Stimulated activated naive B cell treated with anti-CD40 and anti-IgM and Interleukin-4, amounts not matched to agents 10 μg/mL and 1 μg/mL and 100 μg/mL, for 72 hours (primary cell): ENCODE measurements around the gene AGBL1.

ENCODE experiments used
- ATAC-seq, 2 donors: fragments of 150-1000 bp; cut with Tn5 transposase; replicated peaks; 2 replicates each; pipeline ENCODE4 v1.10.0; 2021; ENCODE audit warnings: moderate library complexity in 1 of 2
- DNase-seq: peaks from one replicate; pipeline ENCODE4 v3.0.0; 2021
- H3K27ac Mint-ChIP-seq: one replicate; pipeline ENCODE4 v1.8.0; 2022; ENCODE audit warnings: mild to moderate bottlenecking, mixed read lengths
- H3K27me3 Mint-ChIP-seq, 2 donors: one replicate each; pipeline ENCODE4 v1.8.0; 2022; ENCODE audit warnings: mixed read lengths in 2 of 2
- H3K36me3 Mint-ChIP-seq, 2 donors: one replicate each; pipeline ENCODE4 v1.8.0; 2022; ENCODE audit warnings: mixed read lengths in 2 of 2, mild to moderate bottlenecking in 1 of 2
- H3K4me1 Mint-ChIP-seq, 2 donors: one replicate each; pipeline ENCODE4 v1.8.0; 2022; ENCODE audit warnings: mixed read lengths in 2 of 2, mild to moderate bottlenecking in 1 of 2
- H3K4me3 Mint-ChIP-seq, 2 donors: one replicate each; pipeline ENCODE4 v1.8.0; 2022; ENCODE audit warnings: mild to moderate bottlenecking in 2 of 2, mixed read lengths in 2 of 2, moderate library complexity in 1 of 2
- H3K9me3 Mint-ChIP-seq, 2 donors: one replicate each; pipeline ENCODE4 v1.8.0; 2022; ENCODE audit warnings: mixed read lengths in 2 of 2, mild to moderate bottlenecking in 1 of 2

Gene AGBL1

DNA sequence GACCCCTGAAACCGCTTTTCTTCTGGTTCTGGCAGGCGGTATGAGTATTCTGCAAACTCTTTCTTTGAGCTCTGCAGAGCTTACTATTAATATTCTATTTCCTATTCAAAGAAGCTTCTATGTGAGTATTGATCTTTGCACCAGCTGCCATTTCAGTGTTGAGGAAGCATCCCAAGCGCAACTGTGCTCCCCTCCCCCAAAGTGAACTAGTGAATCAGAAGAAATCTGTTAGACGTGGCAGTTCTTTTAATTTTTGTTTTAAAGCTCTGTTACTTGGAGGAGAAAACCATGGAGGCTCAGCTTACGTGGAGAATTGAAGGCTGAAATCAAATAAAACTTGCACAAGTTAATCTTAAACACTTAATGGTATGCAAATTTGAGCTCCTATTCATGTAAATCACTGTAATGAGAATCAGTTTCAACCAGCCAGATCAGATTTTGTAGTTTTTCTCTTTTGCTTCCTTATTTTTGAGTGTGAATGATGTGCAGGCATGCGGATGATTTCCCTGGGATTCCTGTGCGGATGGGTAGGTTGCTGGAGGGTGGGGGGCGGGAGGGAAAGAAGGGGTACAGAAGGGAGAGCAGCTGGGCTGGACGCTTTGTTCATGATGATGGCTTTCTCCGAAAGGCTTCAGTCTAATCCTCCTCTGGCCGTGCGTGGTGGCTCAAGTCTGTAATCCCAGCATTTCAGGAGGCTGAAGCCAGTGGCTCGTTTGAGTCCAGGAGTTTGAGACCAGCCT, 16.1 kb upstream of the AGBL1 start:
- no peak overlapping the region for H3K4me3 Mint-ChIP-seq
- no peak for DNase-seq
- H3K27ac Mint-ChIP-seq: no peak overlapping the region
- no peak for ATAC-seq
- H3K9me3 Mint-ChIP-seq: peaks cover 7 to 13% of the 10 kb centered on the region in 2 donors
- no peaks in the 10 kb centered on the region for H3K4me1 Mint-ChIP-seq
- peaks cover 18 to 41% of the 10 kb centered on the region in 2 donors for H3K27me3 Mint-ChIP-seq
- peaks cover 0 to 3% of the 10 kb centered on the region in 2 donors for H3K36me3 Mint-ChIP-seq

DNA sequence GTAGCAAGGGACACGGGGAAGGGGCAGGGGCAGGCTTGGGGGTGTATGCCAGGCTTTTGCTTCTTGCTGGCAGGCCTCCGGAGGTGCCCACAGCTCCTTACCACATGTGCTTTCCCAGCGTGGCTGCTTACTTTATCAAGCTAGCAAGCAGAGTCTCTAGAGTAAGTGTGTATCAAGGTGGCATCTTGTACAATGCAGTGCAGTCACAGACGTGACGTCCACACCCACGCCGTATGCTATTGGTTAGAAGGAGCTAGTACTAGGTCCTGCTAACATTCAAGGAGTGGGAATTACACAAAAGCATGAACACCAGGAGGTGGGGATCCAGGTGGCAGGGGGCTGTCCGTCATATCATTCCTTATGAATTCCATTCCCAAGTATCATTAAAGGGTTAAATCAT, 15.3 kb upstream of the AGBL1 start:
- Mint-ChIP-seq H3K4me3 (no peak overlapping the region), H3K9me3 (peaks cover 7 to 13% of the 10 kb centered on the region in 2 donors), H3K36me3 (peaks cover 0 to 3% of the 10 kb centered on the region in 2 donors), H3K27ac (no peak overlapping the region), H3K27me3 (peaks cover 18 to 35% of the 10 kb centered on the region in 2 donors), H3K4me1 (no peaks in the 10 kb centered on the region)
- DNase-seq: no peak
- ATAC-seq: no peak

DNA sequence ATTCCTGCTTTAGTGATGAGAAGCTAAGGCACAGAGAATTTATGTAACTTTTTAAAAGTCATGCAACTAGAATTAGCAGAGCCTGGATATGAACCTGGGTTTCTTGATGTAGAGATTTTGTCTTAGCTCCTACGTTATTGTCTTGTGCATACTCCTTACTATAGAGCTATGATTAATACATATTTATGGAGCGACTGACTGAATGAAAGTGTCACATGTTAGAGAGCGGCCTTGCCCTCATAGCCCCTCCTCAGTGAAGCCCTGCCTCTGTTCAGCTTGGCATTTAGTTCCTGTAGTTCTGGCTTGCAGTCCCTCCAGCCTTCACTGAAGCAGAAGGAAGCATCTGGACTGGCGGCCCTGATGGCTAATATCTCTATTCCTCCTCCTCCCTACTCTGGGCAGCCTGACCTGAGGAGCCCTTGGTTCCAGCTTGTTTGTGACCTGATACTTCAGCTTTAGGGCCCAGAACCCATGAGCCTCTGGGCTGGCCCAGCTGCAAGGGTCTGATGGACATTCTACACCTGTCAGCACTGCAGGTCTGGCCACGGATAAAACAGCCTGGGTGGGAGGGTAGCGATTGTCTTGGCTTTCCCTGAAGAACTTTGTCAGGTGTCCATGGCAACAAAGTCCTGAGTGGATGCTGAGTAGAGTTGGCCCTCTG, 13.4 kb upstream of the AGBL1 start:
- Mint-ChIP-seq H3K27ac (no peak overlapping the region), H3K4me3 (no peak overlapping the region), H3K9me3 (peaks cover 9 to 13% of the 10 kb centered on the region in 2 donors), H3K27me3 (peaks cover 18 to 35% of the 10 kb centered on the region in 2 donors), H3K36me3 (peaks cover 0 to 3% of the 10 kb centered on the region in 2 donors), H3K4me1 (no peaks in the 10 kb centered on the region)
- ATAC-seq (no peak), DNase-seq (no peak)

DNA sequence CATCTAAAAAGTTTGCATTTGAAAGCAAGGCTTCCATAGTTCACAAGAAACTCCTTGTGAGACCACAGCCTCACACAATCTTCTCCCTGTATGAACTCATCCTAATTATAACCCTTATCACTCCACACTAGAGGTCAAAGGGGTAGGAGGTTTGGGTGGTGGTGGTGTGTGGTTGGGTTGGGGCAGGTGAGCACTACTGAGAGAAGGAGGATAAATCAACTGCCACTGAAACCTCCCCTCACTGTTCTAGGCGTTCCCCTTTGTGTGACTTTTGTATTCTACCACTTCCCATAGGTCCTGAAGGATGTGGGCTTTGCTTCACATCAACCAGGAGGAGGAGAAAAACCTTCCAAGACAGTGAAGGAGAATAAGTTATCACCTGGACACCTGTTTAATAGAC, 6.4 kb upstream of the AGBL1 start:
- DNase-seq (no peak), ATAC-seq (no peak)
- Mint-ChIP-seq H3K4me1 (no peaks in the 10 kb centered on the region), H3K4me3 (no peak overlapping the region), H3K36me3 (no peaks in the 10 kb centered on the region), H3K27me3 (peaks cover 9 to 16% of the 10 kb centered on the region in 2 donors), H3K27ac (no peak overlapping the region), H3K9me3 (peaks cover 0 to 2% of the 10 kb centered on the region in 2 donors)

DNA sequence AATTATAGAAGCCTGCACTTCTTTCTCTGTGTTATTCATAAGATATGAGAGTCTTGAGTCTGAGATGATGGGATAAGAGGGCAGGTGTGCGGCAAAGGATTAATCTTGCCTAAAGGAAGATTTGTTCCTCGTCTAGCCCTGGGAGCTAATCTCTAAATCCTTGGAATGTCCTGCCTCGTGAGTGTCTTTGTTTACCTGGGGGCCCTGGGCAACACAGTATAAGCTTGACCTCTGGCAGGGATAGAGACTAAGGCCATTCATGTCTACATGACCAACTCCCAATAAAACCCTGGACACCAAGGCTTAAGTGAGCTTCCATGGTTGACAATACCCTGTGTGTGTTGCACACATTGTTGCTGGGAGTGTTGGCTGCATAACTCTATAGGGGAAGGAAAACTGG, 3.2 kb upstream of the AGBL1 start:
- ATAC-seq (no peak), DNase-seq (no peak)
- Mint-ChIP-seq H3K27ac (no peak overlapping the region), H3K4me1 (no peaks in the 10 kb centered on the region), H3K9me3 (no peaks in the 10 kb centered on the region), H3K4me3 (no peak overlapping the region), H3K36me3 (no peaks in the 10 kb centered on the region), H3K27me3 (peaks cover 16 to 18% of the 10 kb centered on the region in 2 donors)

DNA sequence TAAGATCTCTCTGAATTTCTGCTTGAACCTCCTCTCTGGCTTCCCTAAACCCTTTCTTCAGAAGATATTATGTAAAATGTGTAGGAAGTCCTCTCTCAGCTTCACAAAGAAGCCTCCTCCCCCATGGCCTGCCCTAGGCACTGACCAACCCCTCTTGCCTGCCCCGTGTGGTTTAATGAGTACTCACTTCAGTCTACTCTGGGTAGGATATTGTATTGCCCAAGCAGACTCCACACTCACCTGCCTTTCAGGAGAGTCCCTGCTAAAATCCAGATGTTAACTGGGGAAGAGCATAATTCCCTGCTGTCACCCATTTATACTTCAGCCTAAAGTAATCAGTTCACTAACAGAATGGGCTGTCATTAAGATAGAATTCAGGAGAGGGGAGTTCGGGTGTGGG, 2.6 kb upstream of the AGBL1 start:
- no peak overlapping the region for H3K27ac Mint-ChIP-seq
- no peaks in the 10 kb centered on the region for H3K36me3 Mint-ChIP-seq
- no peaks in the 10 kb centered on the region for H3K9me3 Mint-ChIP-seq
- no peak overlapping the region for H3K4me3 Mint-ChIP-seq
- DNase-seq (no peak), ATAC-seq (no peak)
- no peaks in the 10 kb centered on the region for H3K4me1 Mint-ChIP-seq
- peaks cover 16 to 18% of the 10 kb centered on the region in 2 donors for H3K27me3 Mint-ChIP-seq

DNA sequence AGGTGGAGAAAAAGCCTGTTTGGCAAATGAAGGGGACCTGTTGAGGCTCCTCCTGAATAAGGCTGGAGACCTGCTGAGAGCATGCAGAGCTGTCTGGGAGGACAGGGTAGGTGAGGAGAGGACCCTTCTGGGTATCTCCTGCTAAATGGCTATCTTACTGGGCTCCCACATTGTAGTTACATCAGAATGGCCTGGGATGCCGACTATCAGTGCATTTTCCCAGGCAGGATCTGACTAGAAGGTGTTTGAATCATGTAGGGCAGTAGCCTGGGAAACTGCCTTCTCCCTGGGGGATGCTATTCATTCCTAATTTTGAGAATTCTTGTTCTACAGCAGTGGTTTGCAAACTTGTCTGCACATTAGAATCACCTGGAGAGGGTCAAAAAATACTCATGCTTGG, 631 bp downstream of the AGBL1 start:
- ATAC-seq: no peak
- Mint-ChIP-seq H3K27me3 (peaks cover 10 to 20% of the 10 kb centered on the region in 2 donors), H3K4me3 (no peak overlapping the region), H3K4me1 (no peaks in the 10 kb centered on the region), H3K9me3 (no peaks in the 10 kb centered on the region), H3K36me3 (no peaks in the 10 kb centered on the region), H3K27ac (no peak overlapping the region)
- DNase-seq: no peak

DNA sequence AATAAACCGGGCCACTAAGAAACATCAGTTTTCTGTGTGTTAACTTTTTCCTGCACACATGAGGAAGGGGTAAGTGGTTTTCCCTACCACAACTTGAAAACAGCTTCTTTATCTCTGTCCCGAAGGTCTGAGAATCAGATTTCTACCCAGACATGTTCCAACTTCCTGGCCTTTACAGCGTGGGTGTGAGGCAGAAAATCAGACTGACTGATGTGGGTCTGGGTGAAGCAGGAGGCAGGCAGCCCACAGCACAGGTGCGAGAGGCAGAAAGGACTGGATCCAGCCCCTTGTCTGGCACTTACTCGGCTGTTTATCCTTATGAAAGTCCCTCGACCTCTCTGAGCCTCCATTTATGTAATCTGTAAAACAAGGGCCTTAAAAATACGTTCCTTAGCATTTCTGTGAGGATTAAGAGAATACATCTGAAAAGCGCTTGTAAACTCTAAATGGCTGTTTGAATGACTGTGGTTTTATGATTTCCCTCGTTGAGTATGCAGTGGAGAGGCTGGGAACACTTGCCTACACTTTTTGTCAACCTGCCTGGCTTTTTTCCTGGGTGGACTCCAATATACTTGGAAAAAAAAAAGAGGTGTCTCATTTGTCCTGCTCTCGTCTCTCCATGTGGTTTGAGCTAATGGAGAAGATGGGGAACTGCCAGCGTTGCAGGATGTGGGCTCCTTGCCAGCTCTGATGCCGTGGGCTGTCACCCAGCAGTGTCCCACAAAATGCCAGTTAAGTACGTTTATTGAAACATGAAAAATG, 3.1 kb downstream of the AGBL1 start:
- no peak for DNase-seq
- H3K4me1 Mint-ChIP-seq: no peaks in the 10 kb centered on the region
- H3K27me3 Mint-ChIP-seq: peaks cover 0 to 20% of the 10 kb centered on the region in 2 donors
- H3K36me3 Mint-ChIP-seq: no peaks in the 10 kb centered on the region
- H3K9me3 Mint-ChIP-seq: no peaks in the 10 kb centered on the region
- no peak overlapping the region for H3K27ac Mint-ChIP-seq
- no peak for ATAC-seq
- H3K4me3 Mint-ChIP-seq: no peak overlapping the region

DNA sequence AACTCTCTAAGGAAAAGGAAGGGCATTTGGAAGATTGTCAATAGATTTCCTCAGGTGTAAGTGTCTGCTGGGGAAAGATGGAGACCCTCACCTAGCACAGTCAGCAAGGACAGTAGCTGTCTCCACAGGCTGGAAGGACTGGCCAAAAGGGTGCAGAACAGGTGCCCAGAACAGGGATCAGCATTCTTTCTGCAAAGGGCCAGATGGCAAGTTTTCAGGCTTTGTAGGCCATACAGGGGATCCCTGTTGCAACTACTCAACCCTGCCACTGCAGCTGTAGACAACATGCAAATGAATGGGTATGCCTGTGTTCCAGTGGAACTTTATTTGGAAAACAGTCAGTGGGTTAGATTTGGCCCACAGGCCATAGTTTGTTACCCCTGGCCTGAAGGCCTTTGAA, 8.1 kb downstream of the AGBL1 start:
- ATAC-seq (no peak), DNase-seq (no peak)
- Mint-ChIP-seq H3K4me1 (no peaks in the 10 kb centered on the region), H3K4me3 (no peak overlapping the region), H3K27ac (no peak overlapping the region), H3K27me3 (peaks cover 0 to 23% of the 10 kb centered on the region in 2 donors), H3K36me3 (no peaks in the 10 kb centered on the region), H3K9me3 (no peaks in the 10 kb centered on the region)

DNA sequence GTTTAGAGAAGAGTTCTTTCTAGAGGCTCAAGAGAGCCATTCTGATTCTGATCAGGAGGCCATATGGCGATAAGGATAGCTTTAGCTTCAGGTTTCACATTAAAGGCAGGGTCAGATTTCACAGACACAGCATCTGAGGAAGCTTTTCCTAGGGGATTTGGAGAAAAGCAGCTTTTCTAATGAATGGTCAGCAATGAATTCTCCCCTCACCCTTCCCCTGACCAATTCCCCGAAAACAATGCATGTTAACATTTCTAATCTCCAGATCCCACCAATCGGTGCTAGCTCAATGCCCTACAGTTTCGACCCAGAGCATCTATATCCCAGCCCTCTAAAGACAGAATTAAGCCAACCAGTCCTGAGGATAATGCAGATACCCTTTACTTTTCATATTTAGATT, 9.8 kb downstream of the AGBL1 start:
- ATAC-seq: no peak
- H3K4me1 Mint-ChIP-seq: no peaks in the 10 kb centered on the region

DNA sequence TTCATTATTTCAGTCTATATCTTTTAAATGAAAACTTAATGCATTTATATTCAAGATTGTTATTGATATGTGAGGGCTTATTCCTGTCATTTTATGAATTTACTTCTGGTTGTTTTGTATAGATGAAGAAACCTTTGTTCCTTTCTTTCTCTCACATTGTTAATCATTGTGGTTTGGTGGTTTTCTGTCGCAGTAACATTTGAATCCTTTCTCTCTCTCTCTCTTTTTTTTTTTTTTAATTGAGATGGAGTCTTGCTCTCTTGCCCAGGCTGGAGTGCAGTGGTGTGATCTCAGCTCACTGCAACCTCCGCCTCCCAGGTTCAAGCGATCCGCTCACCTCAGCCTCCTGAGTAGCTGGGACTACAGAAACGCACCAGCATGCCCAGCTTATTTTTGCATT, 22.1 kb downstream of the AGBL1 start:
- Mint-ChIP-seq H3K36me3 (no peaks in the 10 kb centered on the region), H3K4me1 (no peaks in the 10 kb centered on the region), H3K27me3 (peaks cover 9 to 17% of the 10 kb centered on the region in 2 donors), H3K27ac (no peak overlapping the region), H3K4me3 (no peak overlapping the region), H3K9me3 (peaks cover 16 to 20% of the 10 kb centered on the region in 2 donors)
- ATAC-seq: no peak
- DNase-seq: no peak

More for the DNA sequence above, 9.8 kb downstream of the AGBL1 start:
- no peaks in the 10 kb centered on the region for H3K36me3 Mint-ChIP-seq
- H3K27me3 Mint-ChIP-seq: peaks cover 0 to 12% of the 10 kb centered on the region in 2 donors
- H3K9me3 Mint-ChIP-seq: no peaks in the 10 kb centered on the region
- DNase-seq: no peak
- no peak overlapping the region for H3K4me3 Mint-ChIP-seq
- H3K27ac Mint-ChIP-seq: no peak overlapping the region

DNA sequence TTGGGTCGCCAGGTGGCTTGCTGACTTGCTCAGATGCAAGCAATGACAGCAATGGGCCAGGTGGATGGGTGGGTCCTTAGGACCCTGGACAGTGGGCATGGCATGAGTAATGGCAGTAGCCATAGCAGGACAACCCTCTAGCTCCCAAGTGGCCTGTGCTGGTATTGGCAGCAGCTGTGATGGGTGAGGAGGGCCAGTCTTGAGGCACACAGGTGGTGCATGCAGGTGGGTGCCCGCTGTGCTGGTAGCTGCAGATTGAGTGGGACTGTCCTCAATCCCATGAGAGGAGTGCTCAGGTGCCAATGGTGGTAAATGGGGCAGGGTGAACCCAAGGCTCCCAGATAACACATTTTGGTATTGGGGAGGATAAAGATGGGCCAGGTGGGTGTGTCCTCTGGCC, 24.2 kb downstream of the AGBL1 start:
- peaks cover 14 to 15% of the 10 kb centered on the region in 2 donors for H3K9me3 Mint-ChIP-seq
- peaks cover 9 to 13% of the 10 kb centered on the region in 2 donors for H3K27me3 Mint-ChIP-seq
- DNase-seq: no peak
- H3K4me1 Mint-ChIP-seq: no peaks in the 10 kb centered on the region
- no peak for ATAC-seq
- no peak overlapping the region for H3K27ac Mint-ChIP-seq
- H3K4me3 Mint-ChIP-seq: no peak overlapping the region
- no peaks in the 10 kb centered on the region for H3K36me3 Mint-ChIP-seq

DNA sequence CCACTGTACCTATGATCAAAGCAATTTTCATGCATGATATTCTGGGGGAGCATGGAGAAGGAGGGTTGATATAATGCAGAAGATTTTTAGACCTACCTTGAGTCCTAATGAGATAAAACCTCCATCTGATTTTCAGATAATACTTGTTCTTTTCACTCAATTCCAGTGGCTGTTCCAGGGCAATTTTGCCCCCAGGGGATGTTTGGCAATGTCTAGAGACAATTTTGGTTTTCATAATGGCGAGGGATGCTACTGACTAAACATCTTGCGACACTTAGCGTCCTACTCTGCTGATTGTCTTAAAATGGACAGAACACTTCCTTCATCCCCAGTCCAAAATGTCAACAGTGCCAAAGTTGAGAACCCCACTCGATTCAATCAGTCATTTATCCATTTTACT, 26.6 kb downstream of the AGBL1 start:
- Mint-ChIP-seq H3K9me3 (peaks cover 9 to 14% of the 10 kb centered on the region in 2 donors), H3K4me3 (no peak overlapping the region), H3K36me3 (no peaks in the 10 kb centered on the region), H3K4me1 (no peaks in the 10 kb centered on the region), H3K27ac (no peak overlapping the region), H3K27me3 (peaks cover 13 to 15% of the 10 kb centered on the region in 2 donors)
- no peak for DNase-seq
- no peak for ATAC-seq

DNA sequence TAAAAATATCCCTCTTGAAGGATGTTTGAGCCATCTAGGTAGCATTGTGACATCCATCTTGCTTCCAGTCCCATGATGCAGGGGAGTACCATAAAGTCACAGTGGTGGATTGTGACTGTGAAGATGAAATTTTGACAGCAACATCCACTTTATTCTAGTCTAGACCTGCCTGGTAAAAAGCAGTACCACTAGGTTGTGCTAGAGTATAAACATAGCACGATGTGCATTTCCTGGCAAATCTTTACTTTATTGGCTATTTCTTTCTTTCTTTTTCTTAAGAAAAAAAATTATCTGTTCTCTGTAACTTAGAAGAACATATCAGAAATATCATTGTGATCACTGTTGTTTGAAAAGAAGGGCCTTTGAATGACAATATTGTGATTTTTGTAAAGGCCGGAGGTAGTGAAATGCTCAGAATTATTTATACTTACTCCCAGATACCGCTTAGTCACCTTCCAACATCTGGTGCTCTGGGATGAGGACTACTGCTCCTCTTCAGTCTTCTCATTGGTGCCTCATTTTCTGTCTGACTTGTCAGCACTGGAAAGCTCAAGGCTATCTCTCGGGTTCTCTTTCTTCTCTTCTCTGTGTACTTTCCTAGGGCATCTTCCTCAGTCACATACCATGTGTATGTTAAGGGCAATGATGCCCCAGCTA, 35.6 kb downstream of the AGBL1 start:
- Mint-ChIP-seq H3K36me3 (no peaks in the 10 kb centered on the region), H3K27ac (no peak overlapping the region), H3K4me1 (no peaks in the 10 kb centered on the region), H3K27me3 (peaks cover 10% of the 10 kb centered on the region in 2 donors), H3K9me3 (no peaks in the 10 kb centered on the region), H3K4me3 (no peak overlapping the region)
- ATAC-seq (no peak), DNase-seq (no peak)
